Measurements from ENCODE around the gene CD2.
"Not testable (repeated sequence)": the region's sequence is repeated elsewhere in the genome, so short reads cannot be mapped to it uniquely, and the experiment has no call there.

Gene CD2

DNA sequence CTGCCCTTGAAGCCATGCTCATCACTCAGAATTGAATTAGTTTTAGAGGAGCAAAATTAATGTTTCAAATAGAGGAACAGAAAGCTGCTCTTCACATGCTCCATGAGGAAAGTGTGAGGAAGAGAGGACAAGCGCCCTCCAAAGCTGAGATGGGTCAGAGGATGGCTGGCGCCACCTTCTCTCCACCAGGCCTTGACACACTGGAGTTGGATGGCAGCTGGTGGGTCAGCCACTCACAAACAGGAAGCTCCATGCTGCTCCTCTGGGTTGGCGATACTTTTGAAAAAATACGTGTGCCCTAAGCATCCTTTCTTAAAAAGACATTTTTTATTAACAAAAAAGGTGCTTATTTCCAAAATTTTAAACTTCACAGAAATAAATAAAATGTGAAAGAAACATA, 3.1 kb upstream of the CD2 start:
- TF ChIP-seq, protein P1, sequence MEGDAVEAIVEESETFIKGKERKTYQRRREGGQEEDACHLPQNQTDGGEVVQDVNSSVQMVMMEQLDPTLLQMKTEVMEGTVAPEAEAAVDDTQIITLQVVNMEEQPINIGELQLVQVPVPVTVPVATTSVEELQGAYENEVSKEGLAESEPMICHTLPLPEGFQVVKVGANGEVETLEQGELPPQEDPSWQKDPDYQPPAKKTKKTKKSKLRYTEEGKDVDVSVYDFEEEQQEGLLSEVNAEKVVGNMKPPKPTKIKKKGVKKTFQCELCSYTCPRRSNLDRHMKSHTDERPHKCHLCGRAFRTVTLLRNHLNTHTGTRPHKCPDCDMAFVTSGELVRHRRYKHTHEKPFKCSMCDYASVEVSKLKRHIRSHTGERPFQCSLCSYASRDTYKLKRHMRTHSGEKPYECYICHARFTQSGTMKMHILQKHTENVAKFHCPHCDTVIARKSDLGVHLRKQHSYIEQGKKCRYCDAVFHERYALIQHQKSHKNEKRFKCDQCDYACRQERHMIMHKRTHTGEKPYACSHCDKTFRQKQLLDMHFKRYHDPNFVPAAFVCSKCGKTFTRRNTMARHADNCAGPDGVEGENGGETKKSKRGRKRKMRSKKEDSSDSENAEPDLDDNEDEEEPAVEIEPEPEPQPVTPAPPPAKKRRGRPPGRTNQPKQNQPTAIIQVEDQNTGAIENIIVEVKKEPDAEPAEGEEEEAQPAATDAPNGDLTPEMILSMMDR (IDR thresholded peaks at IDR 0.05; ENCODE audit: insufficient read depth, low read depth, low read length, missing control alignments): no peak
- no peak overlapping the region for H3K4me3 ChIP-seq (ENCODE audit: low read depth, low read length)
- no peak for DNase-seq (ENCODE audit: low read depth)

DNA sequence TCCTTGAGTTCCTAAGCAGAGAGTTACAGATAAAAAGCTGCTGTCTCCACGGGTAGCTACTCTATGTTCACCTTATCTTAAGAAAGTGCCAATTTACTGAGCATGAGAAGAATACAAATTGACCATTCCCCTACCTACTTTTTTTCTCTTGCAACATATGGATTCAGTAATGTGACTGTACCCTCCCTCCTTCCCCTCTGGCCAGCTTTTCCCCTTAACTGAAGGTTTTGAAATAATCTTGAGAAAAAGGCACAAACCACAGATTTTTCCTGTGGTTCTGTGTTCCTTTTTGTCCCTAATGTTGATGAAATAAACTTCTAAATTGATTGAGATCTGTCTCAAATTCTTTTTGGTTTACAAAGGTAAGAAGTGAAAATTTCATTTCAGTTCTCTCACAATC, 2.6 kb upstream of the CD2 start:
- DNase-seq (ENCODE audit: low read depth): no peak
- TF ChIP-seq, protein P1 (IDR thresholded peaks at IDR 0.05; ENCODE audit: insufficient read depth, low read depth, low read length, missing control alignments): no peak
- no peak overlapping the region for H3K4me3 ChIP-seq (ENCODE audit: low read depth, low read length)

DNA sequence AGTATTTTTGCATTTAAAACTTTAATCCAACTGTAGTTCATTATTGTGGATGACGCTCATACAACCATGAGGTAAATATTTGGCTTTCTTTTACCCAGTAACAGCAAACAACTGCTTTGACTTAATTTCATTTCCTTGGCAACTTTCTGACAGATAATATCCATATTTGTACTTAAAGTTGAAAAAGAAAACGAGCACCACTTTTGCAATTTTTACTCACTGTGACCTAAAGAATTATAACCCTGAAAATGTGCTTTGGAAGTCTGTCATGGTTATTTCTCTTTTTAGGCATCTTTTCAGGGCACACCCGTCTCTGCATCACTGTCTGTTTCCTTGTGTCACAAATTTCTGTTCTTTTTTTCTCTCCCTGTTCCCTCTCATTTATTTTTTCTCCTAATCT, 918 bp upstream of the CD2 start:
- no peak overlapping the region for H3K4me3 ChIP-seq (ENCODE audit: low read depth, low read length)
- DNase-seq (ENCODE audit: low read depth): no peak
- TF ChIP-seq, protein P1 (IDR thresholded peaks at IDR 0.05; ENCODE audit: insufficient read depth, low read depth, low read length, missing control alignments): no peak

DNA sequence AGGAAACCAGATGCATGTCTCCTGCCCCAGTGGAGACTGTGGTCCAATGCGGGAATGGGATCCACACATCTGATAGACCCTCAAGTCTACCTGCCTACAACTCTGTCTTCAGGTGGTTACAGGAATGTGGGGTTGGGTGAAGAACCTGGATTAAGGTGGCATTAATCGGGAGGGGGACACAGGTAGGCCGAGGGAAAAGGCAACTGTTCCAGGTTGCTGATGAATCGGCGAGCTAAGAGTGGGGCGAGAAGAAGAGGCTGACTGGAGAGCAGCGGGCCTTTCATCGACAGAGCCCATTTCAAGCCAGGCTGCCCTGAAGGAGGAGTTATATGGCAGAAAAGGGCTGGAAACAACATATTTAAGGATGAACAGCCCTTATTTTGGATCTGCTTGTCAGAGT, 836 bp downstream of the CD2 start:
- DNase-seq (ENCODE audit: low read depth): no peak
- no peak overlapping the region for H3K4me3 ChIP-seq (ENCODE audit: low read depth, low read length)
- TF ChIP-seq, protein P1 (IDR thresholded peaks at IDR 0.05; ENCODE audit: insufficient read depth, low read depth, low read length, missing control alignments): no peak

DNA sequence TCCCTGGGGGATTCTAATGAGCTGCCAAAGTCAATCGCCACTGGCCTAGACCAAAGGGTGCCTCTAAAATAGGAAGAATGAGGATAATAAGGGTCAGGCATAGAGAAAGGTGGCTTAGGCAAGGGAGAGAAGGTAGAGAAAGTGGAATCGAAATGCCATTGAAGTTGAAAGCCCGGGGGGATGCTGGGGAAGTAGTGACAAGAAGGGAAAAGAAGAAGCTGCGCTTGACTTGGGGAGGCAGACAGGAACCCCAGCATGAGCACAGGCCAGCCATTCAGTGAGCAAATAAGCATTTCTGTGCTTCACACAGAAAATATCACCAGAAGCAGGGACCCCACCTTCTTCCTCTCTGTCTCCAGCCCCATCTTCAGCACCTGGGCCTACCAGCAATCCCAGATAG, 1.5 kb downstream of the CD2 start:
- H3K4me3 ChIP-seq (ENCODE audit: low read depth, low read length): no peak overlapping the region
- DNase-seq (ENCODE audit: low read depth): no peak
- TF ChIP-seq, protein P1 (IDR thresholded peaks at IDR 0.05; ENCODE audit: insufficient read depth, low read depth, low read length, missing control alignments): no peak

DNA sequence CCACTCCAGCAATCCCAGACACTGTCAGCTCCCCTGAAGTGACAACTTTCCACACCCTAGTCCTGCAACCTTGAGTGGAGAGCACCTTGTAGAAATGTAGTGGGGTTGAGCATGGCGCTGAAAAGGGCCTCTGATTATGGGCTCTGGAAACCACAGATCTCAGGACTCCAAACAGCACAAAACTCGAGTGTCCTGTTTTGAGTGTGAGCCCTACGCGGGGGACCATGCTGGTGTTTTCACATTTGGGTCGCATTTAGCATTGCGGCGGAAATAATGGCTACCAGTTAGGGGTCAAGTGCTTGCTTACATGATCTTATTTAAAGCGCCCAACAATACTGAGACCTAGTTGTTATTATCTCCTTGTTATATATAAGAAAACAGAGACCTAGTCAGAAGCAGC, 1.9 kb downstream of the CD2 start:
- DNase-seq (ENCODE audit: low read depth); H3K4me3 ChIP-seq (ENCODE audit: low read depth, low read length): not testable (repeated sequence)

DNA sequence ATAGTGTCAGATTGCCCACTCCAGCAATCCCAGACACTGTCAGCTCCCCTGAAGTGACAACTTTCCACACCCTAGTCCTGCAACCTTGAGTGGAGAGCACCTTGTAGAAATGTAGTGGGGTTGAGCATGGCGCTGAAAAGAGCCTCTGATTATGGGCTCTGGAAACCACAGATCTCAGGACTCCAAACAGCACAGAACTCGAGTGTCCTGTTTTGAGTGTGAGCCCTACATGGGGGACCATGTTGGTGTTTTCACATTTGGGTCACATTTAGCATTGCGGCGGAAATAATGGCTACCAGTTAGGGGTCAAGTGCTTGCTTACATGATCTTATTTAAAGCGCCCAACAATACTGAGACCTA, 4.2 kb downstream of the CD2 start:
- DNase-seq (ENCODE audit: low read depth); H3K4me3 ChIP-seq (ENCODE audit: low read depth, low read length): not testable (repeated sequence)

DNA sequence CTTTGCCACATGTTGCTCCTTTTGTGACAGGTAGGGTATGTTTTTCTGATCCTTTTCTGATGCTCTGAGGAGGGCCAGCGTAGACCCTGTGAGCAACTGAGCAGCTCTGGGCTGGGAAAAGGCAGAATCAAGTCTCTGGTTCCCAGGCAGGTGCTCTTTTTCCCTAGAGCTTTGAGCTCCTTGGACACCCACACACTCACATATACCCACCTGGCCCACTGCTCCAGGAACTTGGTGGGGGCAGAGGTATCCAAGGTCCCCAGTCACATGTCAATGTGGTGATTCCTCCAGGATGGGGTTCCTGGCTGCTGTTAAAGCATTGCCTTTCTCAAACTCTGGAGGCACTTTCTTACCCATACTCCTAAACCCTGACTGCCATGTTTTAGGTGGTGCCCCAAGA, 5.4 kb downstream of the CD2 start:
- TF ChIP-seq, protein P1 (IDR thresholded peaks at IDR 0.05; ENCODE audit: insufficient read depth, low read depth, low read length, missing control alignments): no peak
- H3K4me3 ChIP-seq (ENCODE audit: low read depth, low read length): no peak overlapping the region
- DNase-seq (ENCODE audit: low read depth): no peak

Data from GM12865 (cell line).